MG63 (cell line): ENCODE results near the gene GART. TPM values are rescaled to one million over a fixed set of nuclear protein-coding genes. Genes with fewer than 3 reads are reported as not detected.
"Not testable (repeated sequence)": the region's sequence is repeated elsewhere in the genome, so short reads cannot be mapped to it uniquely, and the experiment has no call there.

Experiments used
- DNase-seq: peaks from one replicate; pipeline ENCODE4 v3.0.0-alpha.2; 2020
- H3K27me3 ChIP-seq: fragments of 250-450 bp; sonication (Bioruptor Pico); 2 replicates; pipeline ENCODE4 v1.5.1; 2020; ENCODE audit warnings: mild to moderate bottlenecking, moderate library complexity
- H3K36me3 ChIP-seq: fragments of 250-450 bp; sonication (Bioruptor Pico); 2 replicates; pipeline ENCODE4 v1.5.1; 2020; ENCODE audit warnings: mild to moderate bottlenecking, moderate library complexity
- H3K4me3 ChIP-seq: fragments of 250-450 bp; sonication (Bioruptor Pico); 2 replicates; pipeline ENCODE4 v1.5.1; 2020; ENCODE audit warnings: mild to moderate bottlenecking, moderate library complexity
- H3K9me3 ChIP-seq: fragments of 250-450 bp; sonication (Bioruptor Pico); 2 replicates; pipeline ENCODE4 v1.5.1; 2020; ENCODE audit warnings: mild to moderate bottlenecking, moderate library complexity
- total RNA-seq: library from RNA; depleted of rRNA; stranded (reverse); fragments of >200 nt; shearing (Covaris generic); gene quantifications from 2 replicates; pipeline ENCODE4 v1.2.3, GENCODE V29; 2014; ENCODE audit warnings: low replicate concordance

Gene GART
- total RNA-seq, 1 experiment from 2014 or later = 55.3 TPM

DNA sequence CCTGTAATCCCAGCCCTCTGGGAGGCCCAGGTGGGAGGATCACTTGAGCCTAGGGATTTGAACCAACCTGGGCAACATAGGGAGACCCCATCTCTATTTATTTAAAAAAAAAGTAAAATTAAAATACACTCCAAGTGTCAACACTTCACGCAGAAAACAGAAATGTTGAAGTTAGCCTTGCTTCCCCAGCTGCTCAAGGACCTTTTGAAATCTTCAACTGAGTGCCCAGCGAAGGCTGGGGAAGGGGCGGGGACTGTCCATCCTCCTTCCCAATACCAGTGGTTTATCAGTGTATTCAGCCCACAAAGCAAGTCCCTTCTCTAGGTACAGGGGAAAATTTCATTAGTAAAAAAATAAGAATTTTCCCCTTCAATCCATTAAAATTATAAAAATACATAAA lies 48.2 kb downstream of the GART start:
- DNase-seq = no peak
- H3K36me3 ChIP-seq = no peaks in the 10 kb centered on the region

DNA sequence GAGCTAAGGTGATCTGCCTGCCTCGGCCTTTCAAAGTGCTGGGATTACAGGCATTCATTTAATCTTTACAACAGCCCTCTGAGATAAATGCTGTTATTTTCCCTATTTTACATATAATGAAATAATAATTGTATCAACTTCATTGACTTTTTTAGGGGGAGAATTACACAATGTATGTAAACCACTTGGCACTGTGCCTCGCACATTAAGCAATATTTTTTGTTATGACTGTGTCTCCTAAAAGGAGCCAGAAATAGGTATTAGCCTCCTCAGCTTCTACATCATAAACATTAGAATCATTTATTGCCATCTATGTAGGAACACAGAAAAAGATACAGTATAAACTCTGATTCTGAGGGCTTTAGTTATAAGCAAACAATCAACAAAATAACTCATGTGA lies 49.3 kb downstream of the GART start:
- H3K36me3 ChIP-seq = no peaks in the 10 kb centered on the region
- H3K27me3 ChIP-seq = peaks cover 2% of the 10 kb centered on the region; the same call in 1 of the 2 replicates
- DNase-seq = no peak
- H3K4me3 ChIP-seq = no peak overlapping the region
- H3K9me3 ChIP-seq = no peaks in the 10 kb centered on the region

More for the DNA sequence above, 48.2 kb downstream of the GART start:
- no peaks in the 10 kb centered on the region for H3K9me3 ChIP-seq
- peaks cover 2% of the 10 kb centered on the region; the same call in 1 of the 2 replicates for H3K27me3 ChIP-seq
- no peak overlapping the region for H3K4me3 ChIP-seq

DNA sequence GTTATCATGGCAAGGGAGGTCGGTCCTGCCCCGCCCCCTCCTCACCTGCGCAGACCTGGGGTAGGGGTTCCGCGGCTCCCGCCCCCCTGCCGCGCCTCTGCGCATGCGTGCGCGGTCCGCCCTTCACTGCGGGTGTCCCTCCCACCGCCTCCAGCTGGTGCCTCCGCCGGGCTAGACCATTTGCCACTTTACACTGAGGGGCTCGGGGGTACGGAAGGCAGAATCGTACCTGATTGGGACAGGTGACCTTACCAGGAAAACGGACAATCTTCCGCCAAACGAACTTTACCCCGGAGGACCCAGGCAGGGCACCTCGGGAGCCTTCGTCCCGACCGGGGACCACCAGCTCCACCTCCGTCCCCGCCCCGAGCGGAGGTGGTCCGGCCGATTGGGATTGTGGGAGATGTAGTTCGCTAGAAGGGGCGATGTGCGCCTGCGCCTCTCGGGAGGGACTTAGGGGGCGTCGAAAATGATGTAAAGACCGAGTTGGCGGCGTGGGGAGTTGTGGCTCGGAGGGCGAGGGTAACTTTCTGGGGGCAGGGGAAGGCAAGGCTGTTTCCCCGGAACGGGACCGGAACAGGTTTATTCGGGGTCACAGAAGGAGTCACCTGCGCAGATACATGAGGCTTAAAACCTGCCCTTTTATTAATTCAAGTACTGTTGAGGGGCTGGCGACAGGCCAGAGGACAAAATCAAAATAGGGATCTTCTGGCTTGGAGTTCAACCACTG lies 50.4 kb downstream of the GART start, which contains the start of gene DNAJC28:
Gene DNAJC28, minus strand, starts transcription at position 344 of the 730 bp plus-strand sequence. CDS start 2,323 bp downstream, outside the sequence.
- peaks cover 2% of the 10 kb centered on the region; the same call in 1 of the 2 replicates for H3K27me3 ChIP-seq
- H3K4me3 ChIP-seq = peak within 1 kb of the TSS; percentile 91
- H3K9me3 ChIP-seq = no peaks in the 10 kb centered on the region
- DNase-seq = peak; percentile 89
- no peaks in the 10 kb centered on the region for H3K36me3 ChIP-seq

DNA sequence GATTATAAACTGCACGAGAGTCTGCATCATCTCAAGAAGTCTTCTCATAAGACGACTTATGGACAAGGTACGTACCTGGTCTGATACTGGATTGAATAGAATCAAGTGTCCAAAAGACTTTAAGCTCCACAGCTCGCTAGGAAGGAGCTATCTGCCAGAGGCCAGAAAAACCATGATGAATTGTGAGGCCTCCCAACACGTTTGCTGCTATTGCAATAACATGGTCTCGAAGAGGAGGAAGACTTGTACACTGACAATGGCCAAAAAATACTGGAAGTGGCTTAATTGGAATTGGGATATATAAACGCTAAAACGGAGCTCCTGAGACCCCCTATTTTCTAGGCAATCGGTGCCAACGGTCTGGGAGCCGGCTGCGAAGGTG lies 50.9 kb downstream of the GART start:
- DNase-seq = no peak
- peak overlapping the region; percentile 91 for H3K4me3 ChIP-seq
- peaks cover 2% of the 10 kb centered on the region; the same call in 1 of the 2 replicates for H3K27me3 ChIP-seq
- H3K9me3 ChIP-seq = no peaks in the 10 kb centered on the region
- H3K36me3 ChIP-seq = no peaks in the 10 kb centered on the region

DNA sequence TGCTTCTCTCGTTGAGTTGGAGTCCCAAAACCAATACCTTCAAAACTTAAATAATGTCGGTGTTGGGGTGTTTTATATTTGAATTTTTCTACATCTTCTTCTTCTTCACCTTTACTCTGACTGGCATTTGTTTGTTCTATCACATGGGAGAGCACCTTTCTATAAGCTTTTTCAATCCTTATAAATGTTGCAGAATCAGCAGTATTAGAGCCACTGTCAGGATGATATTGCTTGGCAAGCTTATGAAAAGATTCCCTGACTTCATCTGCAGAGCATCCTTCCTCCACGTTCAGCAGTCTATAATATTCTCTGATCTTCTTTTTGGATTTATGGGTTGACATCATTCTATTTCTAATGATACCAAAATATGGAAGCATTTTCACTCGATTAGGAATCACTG lies 53.0 kb downstream of the GART start:
- Histone ChIP-seq H3K27me3 (peaks cover 2% of the 10 kb centered on the region; the same call in 1 of the 2 replicates), H3K9me3 (no peaks in the 10 kb centered on the region), H3K4me3 (no peak overlapping the region), H3K36me3 (no peaks in the 10 kb centered on the region)
- no peak for DNase-seq

DNA sequence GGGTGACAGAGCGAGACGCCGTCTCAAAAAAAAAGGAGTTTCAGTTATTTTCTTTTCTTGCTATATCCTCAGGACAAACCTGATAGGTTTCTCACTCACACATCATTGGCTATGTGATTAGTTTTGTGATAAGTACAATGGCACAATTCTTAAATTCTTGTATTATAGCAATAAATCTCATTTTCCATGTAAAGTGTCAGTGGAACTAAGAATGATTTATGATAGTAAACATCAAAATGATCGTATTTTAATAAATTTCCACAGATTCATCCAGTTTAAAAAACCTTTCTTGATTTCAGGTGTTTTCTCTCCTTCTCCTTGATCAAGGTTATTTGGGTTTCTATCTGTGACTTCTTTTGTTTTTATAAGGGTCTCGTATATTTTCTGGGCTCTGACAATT lies 53.9 kb downstream of the GART start:
- DNase-seq = no peak

DNA sequence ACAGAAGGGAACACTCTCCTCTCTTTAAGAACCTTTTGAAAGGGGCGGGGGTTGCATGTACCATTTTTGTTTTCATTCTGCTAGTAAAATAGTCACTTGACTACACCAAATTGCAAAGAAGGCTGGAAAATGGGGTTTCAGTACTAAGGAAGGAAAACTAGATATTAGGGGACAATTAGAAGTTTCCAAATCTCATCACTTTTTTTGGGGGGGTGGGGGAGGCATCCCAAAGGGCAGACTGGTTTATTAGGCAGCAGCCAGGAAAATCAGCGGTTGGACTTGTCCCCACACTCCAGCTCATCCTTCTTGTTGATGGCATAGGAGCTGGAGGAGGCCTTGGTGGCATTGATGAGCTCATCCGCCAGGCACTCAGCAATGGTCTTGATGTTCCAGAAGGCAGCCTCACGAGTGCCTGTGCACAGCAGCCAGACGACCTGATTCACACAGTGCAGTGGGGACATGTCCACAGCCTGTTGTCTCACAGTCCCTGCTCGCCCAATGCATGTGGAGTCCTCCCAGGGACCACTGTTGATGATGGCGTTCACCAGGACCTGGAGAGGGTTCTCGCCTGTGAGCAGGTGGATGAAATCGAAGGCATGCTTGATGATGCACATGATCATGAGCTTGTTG lies 60.5 kb downstream of the GART start:
- H3K36me3 ChIP-seq = no peaks in the 10 kb centered on the region
- no peak for DNase-seq
- H3K27me3 ChIP-seq = no peaks in the 10 kb centered on the region
- no peaks in the 10 kb centered on the region for H3K9me3 ChIP-seq
- no peak overlapping the region for H3K4me3 ChIP-seq

More for the DNA sequence above, 53.9 kb downstream of the GART start:
- Histone ChIP-seq H3K4me3 (no peak overlapping the region), H3K27me3 (peaks cover 2% of the 10 kb centered on the region; the same call in 1 of the 2 replicates), H3K9me3 (no peaks in the 10 kb centered on the region), H3K36me3 (no peaks in the 10 kb centered on the region)

DNA sequence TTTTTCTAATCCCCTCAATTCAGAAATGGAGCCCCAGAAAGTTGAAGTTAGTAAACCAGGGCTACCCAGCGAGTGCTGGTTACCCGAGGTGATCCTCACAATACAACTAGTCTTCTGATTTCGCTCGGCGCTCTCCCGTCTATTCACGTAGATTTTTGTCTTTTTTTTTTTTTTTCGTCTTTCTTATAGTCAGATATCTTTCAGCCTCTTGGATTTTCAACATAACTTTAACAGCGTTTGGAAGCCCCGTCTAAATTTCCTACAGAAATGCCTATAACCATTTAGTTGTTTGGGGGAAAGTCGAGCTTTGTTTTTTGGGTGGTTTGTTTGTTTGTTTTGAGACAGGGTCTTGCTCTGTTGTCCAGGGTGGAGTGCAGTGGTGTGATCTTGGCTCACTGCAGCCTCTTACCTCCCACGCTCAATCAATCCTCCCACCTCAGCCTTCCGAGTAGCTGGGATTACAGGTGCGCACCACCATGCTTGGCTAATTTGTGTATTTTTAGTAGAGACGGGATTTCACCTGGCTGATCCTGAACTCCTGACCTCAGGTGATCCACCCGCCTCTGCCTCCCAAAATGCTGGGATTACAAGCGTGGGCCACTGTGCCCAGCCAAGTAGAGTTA lies 61.3 kb downstream of the GART start:
- Histone ChIP-seq H3K9me3 (no peaks in the 10 kb centered on the region), H3K36me3 (no peaks in the 10 kb centered on the region), H3K27me3 (no peaks in the 10 kb centered on the region), H3K4me3 (peak overlapping the region; percentile 77)
- DNase-seq = no peak

DNA sequence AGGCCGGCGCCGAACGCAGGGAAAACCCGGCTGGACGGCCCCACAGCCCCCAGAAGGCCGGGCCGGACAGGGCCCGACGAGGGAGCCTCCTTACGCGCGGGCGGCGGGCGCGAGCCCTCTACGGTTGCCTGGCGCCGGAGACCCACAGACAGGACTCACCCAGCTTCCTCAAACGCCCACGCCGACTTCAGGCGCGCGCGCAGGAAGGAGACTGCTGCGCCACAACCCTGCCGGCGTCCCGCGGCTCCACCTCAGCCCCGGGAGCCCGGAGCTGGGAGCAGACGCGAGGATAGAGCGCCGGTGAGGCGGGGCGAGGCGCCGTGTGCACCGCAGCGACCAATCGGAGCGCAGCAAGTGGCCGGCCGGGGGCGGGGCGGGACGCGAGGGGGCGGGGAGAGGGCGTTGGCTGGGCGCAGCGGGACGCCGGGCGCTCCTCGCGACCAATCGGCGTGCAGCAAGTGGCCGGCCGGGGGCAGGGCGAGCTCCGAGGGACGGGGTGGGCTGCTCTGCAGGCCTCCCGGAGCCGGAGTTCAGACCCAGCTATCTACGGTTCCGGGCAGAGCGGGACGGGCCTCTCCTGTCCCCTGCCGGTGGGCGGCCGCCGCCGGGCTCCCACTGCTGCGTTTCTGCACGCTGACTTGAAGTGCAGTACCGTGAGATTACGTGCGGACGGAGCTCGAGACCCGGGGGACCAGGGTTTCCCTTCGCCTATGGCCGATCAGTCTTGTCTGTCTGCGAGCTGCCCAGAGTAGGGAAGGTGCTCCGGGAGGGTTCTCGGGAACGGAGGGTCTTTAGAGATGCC lies 62.0 kb downstream of the GART start, which contains the start of gene TMEM50B:
Gene TMEM50B, minus strand, starts transcription at position 296 of the 802 bp plus-strand sequence. CDS start 11,089 bp downstream, outside the sequence.
- DNase-seq = peak; percentile 96
- no peaks in the 10 kb centered on the region for H3K36me3 ChIP-seq
- peak within 1 kb of the TSS; percentile 77 for H3K4me3 ChIP-seq
- no peaks in the 10 kb centered on the region for H3K27me3 ChIP-seq
- H3K9me3 ChIP-seq = no peaks in the 10 kb centered on the region

DNA sequence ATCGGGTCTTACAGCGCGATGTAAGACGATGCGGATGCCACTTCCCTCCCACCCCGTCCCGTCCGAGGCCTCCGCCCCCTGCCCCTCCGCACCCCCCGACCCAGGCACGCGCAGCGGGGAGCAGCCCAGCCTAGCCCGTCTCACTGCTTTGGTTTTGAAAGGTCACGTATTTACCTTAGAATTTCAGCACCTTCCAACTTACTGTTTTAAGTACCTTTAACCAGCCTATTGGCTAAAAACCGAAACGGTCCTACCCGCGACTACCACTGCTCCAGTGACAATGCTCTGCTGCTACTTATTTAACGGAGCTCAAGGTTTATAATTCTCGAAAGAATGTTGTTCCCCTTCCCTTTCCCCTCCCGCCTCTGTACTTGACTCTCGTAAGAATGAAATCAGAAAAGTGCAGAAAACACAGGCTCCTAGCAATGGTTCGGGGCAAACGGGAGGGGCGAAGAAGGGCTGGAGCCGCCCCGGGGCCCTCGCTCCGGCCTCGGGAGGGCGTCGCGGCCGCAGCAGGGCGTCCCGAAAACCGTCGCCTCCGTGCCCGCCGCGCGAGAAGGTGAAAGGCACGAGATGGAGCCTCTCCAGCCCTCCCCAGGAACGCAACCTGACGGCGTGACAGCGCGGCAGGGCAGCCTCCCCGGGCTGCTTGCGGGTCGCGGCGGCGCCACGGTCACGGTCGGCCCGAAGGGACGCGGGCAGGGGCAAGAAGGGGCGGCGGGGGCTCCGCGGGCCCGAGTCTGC lies 62.8 kb downstream of the GART start:
- DNase-seq = peak; percentile 22
- H3K27me3 ChIP-seq = no peaks in the 10 kb centered on the region
- H3K36me3 ChIP-seq = no peaks in the 10 kb centered on the region
- H3K9me3 ChIP-seq = no peaks in the 10 kb centered on the region
- peak overlapping the region; percentile 77 for H3K4me3 ChIP-seq

DNA sequence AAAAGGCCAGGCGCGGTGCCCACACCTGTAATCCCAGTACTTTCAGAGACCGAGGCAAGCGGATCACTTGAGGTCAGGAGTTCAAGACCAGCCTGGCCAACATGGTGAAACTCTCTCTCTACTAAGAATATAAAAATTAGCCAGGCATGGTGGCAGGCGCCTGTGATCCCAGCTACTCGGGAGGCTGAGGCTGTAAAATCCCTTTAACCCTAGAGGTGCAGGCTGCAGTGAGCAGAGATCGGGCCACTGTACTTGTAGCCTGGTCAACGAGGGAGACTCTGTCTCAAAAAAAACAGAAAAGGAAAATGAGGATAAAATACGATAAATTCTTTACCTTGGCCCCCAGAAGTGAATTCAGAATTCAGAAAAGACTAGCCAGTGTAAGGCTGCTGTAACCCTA lies 63.7 kb downstream of the GART start:
- no peak for DNase-seq
- Histone ChIP-seq H3K4me3 (peak overlapping the region; percentile 77), H3K27me3 (no peaks in the 10 kb centered on the region), H3K36me3 (no peaks in the 10 kb centered on the region), H3K9me3 (0 out of 2 replicates have a peak, but pooled peaks cover 2% of the 10 kb centered on the region)

DNA sequence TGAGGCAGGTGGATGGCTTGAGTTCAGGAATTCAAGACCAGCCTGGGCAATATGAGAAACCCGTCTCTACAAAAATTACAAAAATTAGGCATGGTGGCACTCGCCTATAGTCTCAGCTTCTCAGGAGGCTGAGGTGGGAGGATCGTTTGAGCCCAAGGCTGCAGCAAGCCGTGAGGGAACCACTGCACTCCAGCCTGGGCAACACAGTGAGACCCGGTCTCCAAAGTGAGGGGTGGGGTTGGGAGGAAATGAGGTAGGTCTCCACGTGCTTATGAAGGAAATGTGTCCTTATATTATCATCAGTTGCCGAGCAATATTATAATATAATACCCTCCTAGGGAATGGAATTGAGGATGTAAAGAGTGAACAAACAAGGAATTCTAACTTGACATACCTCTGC lies 64.9 kb downstream of the GART start:
- no peak for DNase-seq
- Histone ChIP-seq H3K9me3 (peaks cover 2% of the 10 kb centered on the region; the same call in 1 of the 2 replicates), H3K4me3 (no peak overlapping the region), H3K36me3 (no peaks in the 10 kb centered on the region), H3K27me3 (no peaks in the 10 kb centered on the region)

DNA sequence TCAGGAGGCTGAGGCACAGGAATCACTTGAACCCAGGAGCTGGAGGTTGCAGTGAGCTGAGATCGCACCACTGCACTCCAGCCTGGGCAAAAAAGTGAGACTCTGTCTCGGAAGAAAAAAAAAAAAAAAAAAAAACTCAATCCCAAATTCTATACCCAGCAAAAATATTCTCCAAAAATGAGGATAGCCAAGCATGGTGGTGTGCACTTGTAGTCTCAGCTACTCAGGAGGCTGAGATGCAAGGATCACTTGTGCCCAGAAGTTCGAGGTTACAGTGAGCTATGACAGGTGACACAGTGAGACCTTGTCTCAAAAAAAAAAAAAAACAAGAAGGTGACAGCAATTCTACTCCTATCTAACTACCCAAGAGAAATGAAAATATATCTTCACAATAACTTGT lies 68.6 kb downstream of the GART start:
- no peak for DNase-seq
- Histone ChIP-seq H3K4me3 (no peak overlapping the region), H3K36me3 (no peaks in the 10 kb centered on the region), H3K27me3 (no peaks in the 10 kb centered on the region), H3K9me3 (peaks cover 2% of the 10 kb centered on the region; the same call in 1 of the 2 replicates)

DNA sequence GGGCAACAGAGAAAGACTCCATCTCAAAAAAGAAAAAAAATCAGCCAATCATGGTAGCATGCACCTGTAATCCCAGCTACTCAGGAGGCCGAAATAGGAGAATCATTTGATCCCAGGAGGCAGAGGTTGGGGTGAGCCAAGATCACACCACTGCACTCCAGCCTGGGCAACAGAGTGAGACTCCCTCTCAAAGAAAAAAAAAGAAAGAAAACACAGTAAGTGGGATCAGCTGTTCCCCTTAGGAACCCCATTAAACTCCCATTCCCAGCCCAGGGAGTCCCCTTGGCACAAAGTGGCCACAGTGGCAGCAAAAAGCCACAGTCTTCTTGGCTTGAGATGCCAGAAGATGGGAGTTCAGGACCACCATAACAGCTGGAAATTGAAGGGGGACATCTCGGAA lies 71.2 kb downstream of the GART start:
- Histone ChIP-seq H3K27me3 (no peaks in the 10 kb centered on the region), H3K36me3 (no peaks in the 10 kb centered on the region), H3K4me3 (no peak overlapping the region), H3K9me3 (peaks cover 2% of the 10 kb centered on the region; the same call in 1 of the 2 replicates)
- no peak for DNase-seq

DNA sequence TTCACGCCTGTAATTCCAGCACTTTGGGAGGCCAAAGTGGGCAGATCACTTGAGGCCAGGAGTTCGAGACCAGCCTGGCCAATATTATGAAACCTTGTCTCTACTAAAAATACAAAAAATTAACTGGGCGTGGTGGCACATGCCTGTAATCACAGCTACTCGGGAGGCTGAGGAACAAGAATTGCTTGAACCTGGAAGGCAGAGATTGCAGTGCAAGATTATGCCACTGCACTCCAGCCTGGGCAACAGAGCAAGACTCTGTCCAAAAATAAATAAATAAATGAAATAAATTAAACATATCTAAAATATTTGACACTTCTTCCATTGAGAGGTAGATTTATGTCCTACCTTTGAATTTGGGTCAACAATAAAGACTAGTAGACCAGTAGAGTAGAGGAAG lies 72.7 kb downstream of the GART start:
- H3K36me3 ChIP-seq, H3K27me3 ChIP-seq, H3K4me3 ChIP-seq, DNase-seq, H3K9me3 ChIP-seq: not testable (repeated sequence)
